ENCODE results near the gene WIPF3. TPM values are rescaled to one million over a fixed set of nuclear protein-coding genes. Genes with fewer than 3 reads are reported as not detected.

The WIPF3 gene
- total and polyA plus RNA-seq, 12 donors = 1.1 to 15.4 (median 6.9) TPM

GRCh38 chr7:29844559-29844958, 38.3 kb downstream of the WIPF3 start:
- no peak overlapping the region for H3K27ac ChIP-seq
- intact Hi-C loops (cut with DNase I) = no loop called here
- WGBS, 2 donors = 86 to 91% methylated on average over 9 of the region's 9 CpGs

GRCh38 chr7:29847496-29847895, 41.2 kb downstream of the WIPF3 start:
- Histone ChIP-seq H3K4me3 (no peak overlapping the region), H3K4me1 (peaks cover 0 to 9% (median 0%) of the 10 kb centered on the region in 9 donors), H3K36me3 (no peaks in the 10 kb centered on the region), H3K27me3 (no peaks in the 10 kb centered on the region), H3K27ac (no peak overlapping the region), H3K9me3 (no peaks in the 10 kb centered on the region)
- intact Hi-C loops (cut with DNase I) = no loop called here
- DNase-seq (no peak), ATAC-seq (no peak)
- 94 to 95% methylated on average over 6 of the region's 6 CpGs for WGBS, 2 donors
- TF ChIP-seq, protein P1, sequence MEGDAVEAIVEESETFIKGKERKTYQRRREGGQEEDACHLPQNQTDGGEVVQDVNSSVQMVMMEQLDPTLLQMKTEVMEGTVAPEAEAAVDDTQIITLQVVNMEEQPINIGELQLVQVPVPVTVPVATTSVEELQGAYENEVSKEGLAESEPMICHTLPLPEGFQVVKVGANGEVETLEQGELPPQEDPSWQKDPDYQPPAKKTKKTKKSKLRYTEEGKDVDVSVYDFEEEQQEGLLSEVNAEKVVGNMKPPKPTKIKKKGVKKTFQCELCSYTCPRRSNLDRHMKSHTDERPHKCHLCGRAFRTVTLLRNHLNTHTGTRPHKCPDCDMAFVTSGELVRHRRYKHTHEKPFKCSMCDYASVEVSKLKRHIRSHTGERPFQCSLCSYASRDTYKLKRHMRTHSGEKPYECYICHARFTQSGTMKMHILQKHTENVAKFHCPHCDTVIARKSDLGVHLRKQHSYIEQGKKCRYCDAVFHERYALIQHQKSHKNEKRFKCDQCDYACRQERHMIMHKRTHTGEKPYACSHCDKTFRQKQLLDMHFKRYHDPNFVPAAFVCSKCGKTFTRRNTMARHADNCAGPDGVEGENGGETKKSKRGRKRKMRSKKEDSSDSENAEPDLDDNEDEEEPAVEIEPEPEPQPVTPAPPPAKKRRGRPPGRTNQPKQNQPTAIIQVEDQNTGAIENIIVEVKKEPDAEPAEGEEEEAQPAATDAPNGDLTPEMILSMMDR (IDR thresholded peaks at IDR 0.05) = no peak

More at GRCh38 chr7:29844559-29844958, 38.3 kb downstream of the WIPF3 start:
- no peak for ATAC-seq
- Histone ChIP-seq H3K36me3 (no peaks in the 10 kb centered on the region), H3K4me3 (no peak overlapping the region), H3K9me3 (no peaks in the 10 kb centered on the region), H3K4me1 (peaks cover 0 to 12% (median 2%) of the 10 kb centered on the region in 9 donors), H3K27me3 (no peaks in the 10 kb centered on the region)
- DNase-seq = no peak
- TF ChIP-seq, protein P1 (IDR thresholded peaks at IDR 0.05) = no peak

- H3K9me3 ChIP-seq = no peaks in the 10 kb centered on the region
- WGBS, 2 donors = 88 to 91% methylated on average over 3 of the region's 3 CpGs
- no peaks in the 10 kb centered on the region for H3K36me3 ChIP-seq
- no peak overlapping the region for H3K4me3 ChIP-seq
- H3K27me3 ChIP-seq = no peaks in the 10 kb centered on the region
- TF ChIP-seq, protein P1 (IDR thresholded peaks at IDR 0.05) = no peak
- no peak overlapping the region for H3K27ac ChIP-seq
- no peak for ATAC-seq
- DNase-seq = no peak
- peaks cover 0 to 9% (median 0%) of the 10 kb centered on the region in 9 donors for H3K4me1 ChIP-seq
- intact Hi-C loops (cut with DNase I) = no loop called here
Measured at GRCh38 chr7:29847916-29848315, 41.6 kb downstream of the WIPF3 start.

DNA sequence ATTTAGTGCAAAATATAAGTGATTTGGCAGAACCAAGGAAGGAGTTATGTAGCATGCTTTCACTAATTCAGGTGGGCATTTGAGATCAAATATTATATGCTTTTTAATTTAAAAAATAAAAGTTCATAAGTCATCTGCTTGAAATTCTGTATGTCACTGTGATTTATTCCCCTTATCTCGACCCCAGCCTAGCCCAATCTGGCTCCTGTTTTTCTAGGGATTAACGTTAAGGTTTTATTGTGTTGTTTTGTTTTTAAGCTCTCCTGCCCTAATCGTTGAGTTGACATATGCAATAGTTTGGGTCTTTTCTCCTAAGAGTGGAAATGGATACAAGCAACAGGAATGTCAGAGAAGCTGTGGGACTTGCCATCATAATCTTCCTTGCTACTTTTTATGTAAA, 42.6 kb downstream of the WIPF3 start:
- TF ChIP-seq, protein P1 (IDR thresholded peaks at IDR 0.05) = no peak
- ATAC-seq (no peak), DNase-seq (no peak)
- WGBS, 2 donors = 73 to 84% methylated on average over 3 of the region's 3 CpGs
- Histone ChIP-seq H3K9me3 (no peaks in the 10 kb centered on the region), H3K4me1 (peaks cover 0 to 15% (median 0%) of the 10 kb centered on the region in 9 donors), H3K27me3 (no peaks in the 10 kb centered on the region), H3K27ac (no peak overlapping the region), H3K36me3 (no peaks in the 10 kb centered on the region), H3K4me3 (no peak overlapping the region)
- intact Hi-C loops (cut with DNase I) = no loop called here

All from heart right ventricle (tissue), 16 donors.